GM12892 (cell line): Measurements from ENCODE around the gene CDR2L.

Source experiments
- POLR2A ChIP-seq: IDR thresholded peaks from 2 replicates; pipeline ENCODE4 v1.6.1; 2011; ENCODE audit warnings: low read depth, low read length, control low read depth
- POLR2AphosphoS5 ChIP-seq: IDR thresholded peaks from 2 replicates; pipeline ENCODE4 v1.6.1; 2011; ENCODE audit warnings: low read depth, low read length, control low read depth
- TAF1 ChIP-seq: IDR thresholded peaks from 2 replicates; pipeline ENCODE4 v1.6.1; 2011; ENCODE audit warnings: low read depth, mild to moderate bottlenecking, control low read depth, low read length, borderline replicate concordance

DNA sequence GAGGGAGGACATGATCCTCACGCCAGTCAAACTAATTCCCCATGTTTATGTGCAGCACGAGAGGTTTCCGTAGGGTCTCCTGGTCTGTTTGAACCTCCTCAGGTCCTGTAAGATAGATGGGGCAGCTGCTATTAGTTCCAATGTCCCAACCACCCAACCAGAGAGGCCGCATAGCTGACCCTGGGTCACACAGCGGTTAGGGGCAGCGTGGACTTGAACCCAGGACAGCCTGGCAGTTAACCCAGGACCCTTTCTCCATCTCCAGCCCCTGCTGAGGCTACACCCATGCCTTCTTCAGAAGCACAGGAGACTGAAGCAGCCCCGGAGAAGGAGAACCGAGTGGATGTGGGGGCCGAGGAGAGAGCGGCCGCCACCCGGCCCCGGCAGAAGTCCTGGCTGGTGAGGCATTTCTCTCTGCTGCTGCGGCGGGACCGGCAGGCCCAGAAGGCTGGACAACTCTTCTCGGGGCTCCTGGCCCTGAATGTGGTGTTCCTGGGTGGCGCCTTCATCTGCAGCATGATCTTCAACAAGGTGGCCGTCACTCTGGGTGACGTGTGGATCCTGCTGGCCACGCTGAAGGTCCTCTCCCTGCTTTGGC lies 46.2 kb upstream of the CDR2L start:
- TF ChIP-seq POLR2A (no peak), POLR2AphosphoS5 (no peak), TAF1 (no peak)
